GM19238 (cell line): Measurements from ENCODE around the gene ICAM1.

Experiments
- DNase-seq: peaks from one replicate; pipeline ENCODE4 v3.0.0; 2011; ENCODE audit warnings: low spot score; ENCODE audit not compliant: insufficient read length

ICAM1 gene

GRCh38 chr19:10292789-10293636 is 22.1 kb downstream of the ICAM1 start:
- no peak for DNase-seq

GRCh38 chr19:10293637-10294367 is 22.9 kb downstream of the ICAM1 start:
- DNase-seq: no peak

- no peak for DNase-seq
Measured at GRCh38 chr19:10294368-10294697, 23.4 kb downstream of the ICAM1 start.

- peak; percentile 80 for DNase-seq
Measured at GRCh38 chr19:10295305-10295846, 24.5 kb downstream of the ICAM1 start.

- no peak for DNase-seq
Measured at GRCh38 chr19:10295847-10296591, 25.1 kb downstream of the ICAM1 start.

GRCh38 chr19:10299545-10300458 is 28.9 kb downstream of the ICAM1 start:
- DNase-seq: no peak

- no peak for DNase-seq
Measured at GRCh38 chr19:10305139-10305806, 34.4 kb downstream of the ICAM1 start.

GRCh38 chr19:10306327-10306726 is 35.4 kb downstream of the ICAM1 start:
- no peak for DNase-seq

GRCh38 chr19:10309423-10309822 is 38.5 kb downstream of the ICAM1 start, which contains the start of gene ZGLP1:
Gene ZGLP1, minus strand, starts transcription at chr19:10309815.
- no peak for DNase-seq

- peak; percentile 95 for DNase-seq
Measured at GRCh38 chr19:10315335-10316214, 44.7 kb downstream of the ICAM1 start, which contains the start of gene FDX2. Gene FDX2, minus strand, starts transcription at chr19:10316015. Its CDS starts 19 bp downstream, at chr19:10315996.

- no peak for DNase-seq
Measured at GRCh38 chr19:10316229-10317044, 45.5 kb downstream of the ICAM1 start.

GRCh38 chr19:10317045-10317856 is 46.3 kb downstream of the ICAM1 start:
- DNase-seq: no peak

GRCh38 chr19:10317857-10318462 is 47.0 kb downstream of the ICAM1 start:
- no peak for DNase-seq

- no peak for DNase-seq
Measured at GRCh38 chr19:10318807-10319682, 48.1 kb downstream of the ICAM1 start.

- DNase-seq: no peak
Measured at GRCh38 chr19:10320602-10321416, 49.9 kb downstream of the ICAM1 start.
